ENCODE data around the gene EEF2K.
"Not testable (repeated sequence)": the region's sequence is repeated elsewhere in the genome, so short reads cannot be mapped to it uniquely, and the experiment has no call there.

The EEF2K gene

DNA sequence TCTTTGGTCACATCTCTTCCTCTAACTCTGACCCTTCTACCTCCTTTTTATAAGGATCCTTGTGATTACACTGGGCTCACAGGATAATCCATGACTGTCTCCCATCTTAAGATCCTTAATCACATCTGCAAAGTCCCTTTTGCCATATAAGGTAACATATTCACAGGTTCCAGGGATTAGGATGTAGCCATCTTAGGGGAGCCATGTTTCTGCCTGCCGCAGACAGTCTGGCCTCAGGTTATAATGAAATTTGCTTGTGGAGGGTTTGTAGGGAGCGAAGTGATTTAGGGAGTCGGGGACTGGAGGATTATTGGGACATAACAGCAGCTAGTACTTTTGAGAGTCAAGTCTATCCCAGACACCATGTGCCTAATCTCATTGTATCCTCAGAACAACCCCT, 7.7 kb downstream of the EEF2K start:
- no peak for DNase-seq

DNA sequence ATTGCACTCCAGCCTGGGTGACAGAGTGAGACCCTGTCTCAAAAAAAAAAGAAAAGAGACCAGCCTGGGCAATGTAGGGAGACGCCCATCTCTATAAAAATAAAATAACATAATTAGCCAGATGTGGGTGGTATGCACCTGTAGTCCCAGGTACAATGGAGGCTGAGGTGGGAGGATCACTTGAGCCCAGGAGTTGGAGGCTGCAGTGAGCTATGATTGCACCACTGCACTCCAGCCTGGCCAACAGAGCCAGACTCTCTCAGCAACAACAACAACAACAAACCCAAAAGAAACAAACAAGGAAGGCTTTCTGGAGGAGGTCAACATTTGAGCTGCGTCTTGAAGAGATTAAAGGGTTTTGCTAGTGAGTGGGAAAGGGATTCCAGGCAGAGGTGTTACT, 8.3 kb downstream of the EEF2K start:
- no peak for DNase-seq

DNA sequence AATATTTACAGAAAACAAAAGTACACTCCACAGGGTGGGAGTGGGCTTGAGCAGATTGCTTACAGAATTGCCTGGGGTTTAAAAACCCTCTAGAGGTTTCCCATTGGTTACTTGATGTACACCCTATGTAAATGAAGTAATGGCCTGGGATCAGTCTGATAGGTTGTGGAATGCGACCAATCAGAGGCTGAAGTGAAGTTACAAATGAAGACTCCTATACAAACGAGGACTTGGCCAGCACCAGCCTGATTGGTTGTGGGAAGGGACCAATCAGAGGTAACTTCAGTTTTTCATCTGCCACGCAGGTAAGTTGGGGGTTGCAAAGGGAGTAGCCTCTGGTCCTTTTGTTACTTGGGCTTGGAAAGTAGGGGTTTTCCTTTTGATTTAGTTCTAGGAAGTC, 8.8 kb downstream of the EEF2K start:
- peak; percentile 64 for DNase-seq

DNA sequence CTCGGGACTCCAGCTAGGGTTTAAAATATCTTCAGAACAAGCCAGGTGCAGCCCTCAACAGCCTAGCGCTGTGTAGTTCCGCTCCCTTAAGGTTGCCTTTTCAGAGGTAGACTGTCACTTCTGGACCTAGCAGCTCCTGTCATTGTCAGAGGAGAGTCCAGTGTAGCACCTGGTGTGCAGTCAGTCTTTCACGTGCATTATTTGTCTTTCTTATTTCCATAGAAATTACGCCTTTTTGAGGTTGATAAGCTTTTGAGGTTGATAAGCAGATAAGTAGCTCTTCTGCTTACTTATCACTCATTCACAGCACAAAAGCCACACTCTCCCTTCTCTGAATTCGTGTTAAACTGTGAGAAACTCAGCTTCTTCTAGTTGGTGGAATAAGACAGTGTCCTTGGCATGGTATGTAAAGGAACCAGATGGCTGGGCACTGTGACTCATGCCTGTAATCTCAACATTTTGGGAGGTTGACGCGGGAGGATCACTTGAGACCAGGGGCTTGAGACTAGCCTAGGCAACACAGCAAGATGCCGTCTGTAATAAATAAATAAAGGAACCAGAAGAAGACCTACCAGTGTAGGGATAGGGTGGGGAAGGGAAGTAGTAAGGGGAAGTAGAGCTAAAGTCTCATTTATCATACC, 10.2 kb downstream of the EEF2K start:
- DNase-seq, result peak; percentile 97

DNA sequence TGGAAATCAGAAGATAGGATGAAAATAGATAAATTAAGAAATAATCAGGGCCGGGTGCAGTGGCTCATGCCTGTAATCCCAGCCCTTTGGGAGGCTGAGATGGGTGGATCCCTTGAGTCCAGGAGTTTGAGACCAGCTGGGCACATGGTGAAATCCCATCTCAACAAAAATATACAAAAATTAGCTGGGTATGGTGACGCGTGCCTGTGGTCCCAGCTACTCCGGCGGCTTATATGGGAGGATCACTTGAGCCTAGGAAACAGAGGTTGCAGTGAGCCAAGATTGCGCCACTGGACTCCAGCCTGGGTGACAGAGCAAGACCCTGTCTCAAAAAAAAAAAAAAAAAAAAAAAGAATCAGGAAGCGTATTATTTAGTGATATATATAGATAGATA, 10.8 kb downstream of the EEF2K start:
- not testable (repeated sequence) for DNase-seq

DNA sequence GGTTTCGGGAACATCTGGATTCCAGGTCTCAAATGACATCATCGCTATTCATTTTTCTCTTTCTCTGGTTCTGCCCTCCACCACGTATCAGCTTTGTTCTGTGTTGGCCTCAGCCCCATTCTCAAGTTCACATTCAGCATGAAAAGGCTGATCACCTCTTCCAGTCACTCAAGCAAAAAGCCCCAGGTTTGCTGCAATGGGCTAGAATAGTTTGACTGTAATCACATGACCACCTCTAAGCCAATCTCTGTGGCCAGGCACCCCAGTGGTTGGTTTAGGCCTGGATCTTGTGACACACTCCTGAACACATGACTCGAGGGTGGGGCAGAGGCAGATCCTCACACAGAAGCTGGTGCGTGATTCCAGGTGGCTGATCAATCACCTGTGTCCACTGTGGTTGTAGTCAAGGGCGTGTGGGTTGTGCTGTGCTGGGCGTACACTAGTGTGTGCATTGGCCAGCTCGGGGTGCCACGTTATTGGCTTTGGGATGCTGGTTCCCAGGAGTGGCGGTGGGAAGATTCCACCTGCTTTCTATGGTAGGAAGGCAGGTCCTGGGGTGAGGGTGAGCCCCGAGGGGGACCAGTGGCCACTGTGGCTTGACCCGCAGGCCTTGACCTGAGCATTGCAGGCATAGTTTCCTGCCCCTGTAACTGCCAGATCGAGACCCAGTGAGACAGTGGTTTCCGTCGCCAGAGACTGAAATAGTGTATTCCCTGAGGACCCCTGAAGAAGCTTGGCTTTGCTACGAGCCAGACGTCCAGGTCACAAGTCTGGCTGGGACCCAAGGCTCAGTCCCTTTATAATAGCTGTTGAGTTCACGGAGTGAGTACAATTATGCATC, 12.0 kb downstream of the EEF2K start:
- peak; percentile 74 for DNase-seq

DNA sequence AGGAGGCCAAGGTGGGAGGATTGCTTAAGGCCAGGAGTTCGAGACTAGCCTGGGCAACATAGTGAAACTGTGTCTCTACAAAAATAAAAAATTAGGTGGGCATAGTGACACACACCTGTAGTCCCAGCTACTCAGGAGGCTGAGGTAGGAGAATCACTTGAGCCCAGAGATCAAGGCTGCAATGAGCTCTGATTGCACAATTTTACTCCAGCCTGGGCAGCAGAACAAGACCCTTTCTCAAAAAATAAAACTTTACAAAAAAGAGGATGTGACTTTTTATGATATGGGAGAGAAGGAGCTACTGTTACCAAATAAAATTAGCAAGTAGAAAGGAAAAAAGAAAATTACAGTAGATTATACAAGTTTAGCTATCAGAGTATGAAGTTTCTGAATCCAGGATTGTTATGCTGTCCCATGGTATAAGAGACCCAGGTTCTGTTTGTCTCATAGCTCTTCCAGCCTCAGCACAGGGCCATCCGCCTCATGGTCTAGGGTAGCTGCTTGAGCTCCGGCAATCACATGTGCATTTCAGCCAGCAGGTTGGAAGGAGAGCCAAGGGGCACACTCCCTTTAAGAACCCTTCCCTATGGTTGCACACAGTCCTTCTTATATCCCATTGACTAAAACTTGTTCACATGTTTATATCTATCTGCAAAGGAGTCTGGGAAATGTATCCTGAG, 13.5 kb downstream of the EEF2K start:
- no peak for DNase-seq

DNA sequence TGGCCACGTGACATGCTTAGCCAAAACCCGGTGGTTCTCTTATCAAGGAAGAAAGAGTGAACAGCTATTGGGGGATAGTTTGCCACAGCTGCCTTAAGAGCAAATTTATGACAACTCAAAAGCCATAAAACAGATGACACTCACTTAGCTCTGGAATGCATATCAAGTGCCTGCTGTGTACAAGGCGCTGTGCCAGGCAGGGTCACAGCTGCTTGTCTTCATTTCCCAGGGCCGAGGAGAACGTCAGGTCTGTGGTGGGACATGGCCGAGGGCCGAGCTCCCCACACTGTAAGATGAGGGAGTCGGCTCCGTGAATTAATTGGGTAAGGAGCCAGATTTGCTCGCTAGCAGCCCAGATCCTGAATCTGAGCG, 14.0 kb downstream of the EEF2K start:
- peak; percentile 49 for DNase-seq

DNA sequence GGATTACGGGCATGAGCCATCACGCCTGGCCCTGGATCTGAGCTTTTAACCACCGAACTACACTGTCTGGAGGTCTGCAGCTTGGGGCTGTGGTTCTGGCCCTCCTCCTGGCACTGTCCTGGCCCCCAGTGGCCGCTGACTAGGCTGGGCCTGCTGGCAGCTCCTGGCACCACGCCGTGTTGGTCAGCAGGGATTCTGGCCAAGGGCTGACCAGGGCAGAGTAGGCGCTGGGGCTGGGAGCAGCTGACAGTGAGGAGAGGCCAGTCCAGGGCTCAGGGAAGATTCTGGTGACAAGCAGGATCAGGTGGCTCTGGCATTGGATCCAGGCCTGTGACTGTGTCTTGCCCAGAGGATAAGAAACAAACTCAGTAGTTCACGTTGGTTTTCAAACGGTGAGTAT, 14.6 kb downstream of the EEF2K start:
- DNase-seq, result no peak

DNA sequence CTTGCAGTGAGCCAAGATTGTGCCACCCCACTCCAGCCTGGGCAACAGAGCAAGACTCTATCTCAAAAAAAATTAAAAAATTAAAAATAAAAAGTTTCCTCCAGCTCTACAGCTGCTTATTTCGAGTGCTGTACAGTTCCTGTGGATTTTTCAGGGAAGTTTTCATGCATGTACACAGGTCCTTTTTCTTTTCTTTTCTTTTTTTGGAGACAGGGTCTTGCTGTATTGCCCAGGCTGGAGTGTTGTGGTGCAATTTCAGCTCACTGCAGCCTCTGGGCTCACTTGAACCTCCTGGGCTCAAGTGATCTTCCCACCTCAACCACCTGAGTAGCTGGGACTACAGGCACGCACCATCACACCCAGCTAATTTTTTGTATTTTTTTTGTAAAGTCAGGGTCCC, 15.9 kb downstream of the EEF2K start:
- no peak for DNase-seq

DNA sequence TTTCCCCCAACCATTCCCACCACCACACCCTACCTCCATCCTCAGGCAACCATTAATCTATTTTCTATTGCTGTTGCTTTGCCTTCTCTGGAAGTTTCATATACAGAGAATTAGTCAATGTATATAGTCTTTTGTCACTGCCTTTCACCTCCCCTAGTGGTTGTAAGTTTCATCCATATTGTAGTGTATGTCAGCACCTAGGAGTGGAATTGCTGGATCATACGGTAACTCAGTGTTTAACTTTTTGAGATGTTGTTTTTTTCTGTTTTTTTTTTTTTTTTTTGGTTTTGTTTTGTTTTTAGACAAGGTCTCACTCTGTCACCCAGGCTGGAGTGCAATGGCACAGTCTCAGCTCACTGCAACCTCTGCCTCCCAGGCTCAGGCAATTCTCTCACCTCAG, 16.9 kb downstream of the EEF2K start:
- no peak for DNase-seq

DNA sequence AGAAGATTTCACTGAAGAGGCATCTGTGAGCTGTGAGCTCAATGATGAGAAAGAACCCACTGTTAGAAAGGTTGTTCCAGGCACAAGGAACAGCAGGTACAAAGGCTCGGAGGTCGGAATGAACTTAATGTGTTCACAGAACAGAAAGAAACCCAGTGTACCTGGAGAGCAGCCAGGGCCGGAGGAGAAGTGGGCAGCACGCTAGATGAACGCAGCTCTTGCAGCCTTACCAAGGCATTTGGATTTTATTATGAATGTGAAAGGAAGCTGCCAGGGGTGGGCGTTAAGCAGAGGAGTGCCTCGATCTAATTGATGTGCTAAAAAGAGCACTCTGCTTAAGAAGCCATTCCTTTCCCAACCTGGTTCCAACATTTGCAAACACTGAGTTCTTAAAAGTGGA, 19.0 kb downstream of the EEF2K start:
- no peak for DNase-seq

DNA sequence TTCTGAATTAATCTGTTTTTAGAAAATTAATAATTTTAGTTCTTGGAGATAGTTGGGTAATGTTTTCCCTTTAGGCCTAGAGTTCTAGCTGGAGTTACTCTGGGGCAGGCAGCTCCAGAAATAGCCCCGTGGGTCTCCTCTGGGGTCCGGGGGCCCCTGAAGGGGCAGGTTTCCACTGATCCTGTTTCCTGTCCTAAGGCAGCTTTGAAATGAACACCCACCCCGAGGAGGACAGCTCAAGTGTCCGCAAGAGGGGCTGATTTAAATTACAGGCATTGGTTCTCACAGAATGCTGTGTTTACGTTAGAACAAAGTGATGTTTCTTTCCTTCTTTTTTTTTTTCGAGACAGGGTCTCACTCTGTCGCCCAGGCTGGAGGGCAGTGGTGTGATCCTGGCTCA, 23.8 kb downstream of the EEF2K start:
- DNase-seq, result no peak

DNA sequence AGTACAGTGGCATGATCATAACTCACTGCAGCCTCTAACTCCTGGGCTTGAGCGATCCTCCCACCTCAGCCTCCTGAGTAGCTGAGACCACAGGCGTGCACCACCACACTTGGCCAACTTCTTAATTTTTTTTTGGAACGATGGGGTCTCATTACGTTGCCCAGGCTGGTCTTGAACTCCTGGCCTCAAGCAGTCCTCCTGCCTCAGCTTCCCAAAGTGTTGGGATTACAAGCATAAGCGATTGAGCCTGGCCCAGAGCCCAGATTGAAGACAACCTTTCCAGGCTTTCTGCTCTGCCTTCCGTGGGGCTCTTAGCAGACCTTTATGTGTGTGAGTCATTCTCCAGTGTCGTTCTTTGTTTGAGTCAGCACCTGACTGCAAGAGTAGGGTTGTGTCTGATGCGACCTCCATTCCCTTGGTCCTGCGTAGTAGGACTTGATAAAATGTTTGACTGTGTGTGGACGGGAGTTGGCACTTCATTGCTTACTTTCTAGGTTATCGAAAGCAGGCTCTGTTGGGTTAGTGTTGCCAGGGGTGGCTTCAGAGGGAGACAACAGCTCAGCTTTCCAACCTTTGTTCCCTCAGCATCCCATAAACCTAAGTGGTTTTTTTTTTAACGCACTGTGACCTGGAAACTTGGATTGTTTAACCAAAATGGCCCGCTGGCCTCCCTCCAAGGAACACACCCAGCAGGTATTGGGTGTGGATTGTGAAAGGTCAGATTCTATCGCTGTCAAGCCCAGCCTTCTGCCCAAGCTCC, 26.4 kb downstream of the EEF2K start:
- DNase-seq, result no peak

DNA sequence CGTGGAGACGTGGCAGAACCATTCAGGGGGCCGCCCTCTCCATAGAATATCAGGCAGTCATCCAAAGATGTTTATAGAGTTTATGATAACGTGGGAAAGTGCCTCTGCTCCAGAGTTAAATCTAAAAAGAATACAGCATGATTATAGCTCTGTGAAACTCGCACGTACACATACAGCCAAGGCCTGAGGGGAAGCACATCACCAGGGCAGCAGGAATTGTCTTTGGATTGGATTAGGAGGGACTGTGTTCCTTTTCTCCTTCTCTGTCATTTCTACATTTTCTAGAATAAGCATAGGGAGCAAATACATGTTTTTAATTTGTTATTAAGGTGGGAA, 26.9 kb downstream of the EEF2K start:
- DNase-seq, result no peak

DNA sequence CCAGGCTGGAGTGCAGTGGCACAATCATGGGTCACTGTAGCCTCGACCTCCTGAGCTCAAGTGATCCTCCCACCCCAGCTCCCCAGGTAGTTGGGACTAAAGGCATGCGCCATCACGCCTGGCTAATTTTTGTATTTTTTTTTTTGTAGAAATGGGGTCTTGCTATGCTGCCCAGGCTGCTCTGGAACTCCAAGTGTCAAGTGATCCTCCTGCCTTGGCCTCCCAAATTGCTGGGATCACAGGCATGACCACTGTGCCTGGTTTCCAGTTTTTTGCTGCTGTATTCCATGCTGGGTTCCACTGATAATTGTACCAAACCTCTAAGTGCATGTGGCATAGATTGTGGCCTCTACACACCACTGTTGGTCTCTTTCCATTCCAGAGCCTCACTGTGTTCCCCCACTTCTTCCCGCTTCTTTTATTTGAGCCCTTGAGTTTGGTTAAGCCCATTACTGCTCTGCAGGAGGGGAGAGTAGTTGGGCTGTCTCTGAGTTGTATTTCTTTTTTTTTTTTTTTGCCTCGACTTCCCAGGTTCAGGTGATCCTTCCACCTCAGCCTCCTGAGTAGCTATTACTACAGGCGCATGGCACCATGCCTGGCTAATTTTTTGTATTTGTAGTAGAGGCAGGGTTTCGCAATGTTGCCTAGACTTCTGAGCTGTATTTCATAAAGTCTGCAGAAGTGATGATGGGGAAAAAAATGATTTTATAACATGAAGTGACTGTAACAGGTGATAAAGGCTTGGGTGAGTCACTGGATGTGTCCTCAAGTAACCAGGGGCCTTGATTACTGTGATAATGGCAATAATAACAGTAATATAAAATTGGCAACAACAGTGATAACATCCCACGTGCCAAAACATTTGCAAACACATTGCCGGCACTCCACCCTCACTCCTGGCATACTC, 30.0 kb downstream of the EEF2K start:
- DNase-seq, result peak; percentile 25

DNA sequence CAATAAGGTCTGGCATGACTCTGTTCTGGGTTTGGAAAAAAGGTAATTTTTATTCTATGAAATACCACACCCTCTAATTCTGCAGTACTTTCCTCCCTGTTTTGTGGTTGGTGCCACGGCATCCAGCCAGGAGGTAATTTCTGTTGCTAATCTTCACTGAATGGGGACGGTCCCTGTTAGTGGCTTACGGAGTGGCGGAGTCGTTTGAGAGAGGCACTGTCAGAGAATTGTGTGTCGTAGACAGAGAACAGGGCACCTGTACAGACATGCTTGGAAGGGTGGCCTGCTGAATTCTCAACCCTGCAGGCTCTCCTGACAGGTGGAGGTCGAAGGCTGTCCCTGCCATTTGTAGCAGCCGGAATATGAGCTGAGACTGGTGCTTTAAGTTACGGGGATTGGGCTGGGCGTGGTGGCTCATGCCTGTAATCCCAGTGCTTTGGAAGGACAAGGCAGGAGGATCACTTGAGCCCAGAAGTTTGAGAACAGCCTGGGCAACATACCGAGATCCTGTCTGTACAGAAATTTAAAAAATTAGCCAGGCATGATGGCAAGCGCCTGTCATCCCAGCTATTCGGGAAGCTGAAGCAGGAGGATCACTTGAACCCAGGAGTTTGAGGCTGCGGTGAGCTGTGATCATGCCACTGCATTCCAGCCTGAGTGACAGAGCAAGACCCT, 33.2 kb downstream of the EEF2K start:
- no peak for DNase-seq

DNA sequence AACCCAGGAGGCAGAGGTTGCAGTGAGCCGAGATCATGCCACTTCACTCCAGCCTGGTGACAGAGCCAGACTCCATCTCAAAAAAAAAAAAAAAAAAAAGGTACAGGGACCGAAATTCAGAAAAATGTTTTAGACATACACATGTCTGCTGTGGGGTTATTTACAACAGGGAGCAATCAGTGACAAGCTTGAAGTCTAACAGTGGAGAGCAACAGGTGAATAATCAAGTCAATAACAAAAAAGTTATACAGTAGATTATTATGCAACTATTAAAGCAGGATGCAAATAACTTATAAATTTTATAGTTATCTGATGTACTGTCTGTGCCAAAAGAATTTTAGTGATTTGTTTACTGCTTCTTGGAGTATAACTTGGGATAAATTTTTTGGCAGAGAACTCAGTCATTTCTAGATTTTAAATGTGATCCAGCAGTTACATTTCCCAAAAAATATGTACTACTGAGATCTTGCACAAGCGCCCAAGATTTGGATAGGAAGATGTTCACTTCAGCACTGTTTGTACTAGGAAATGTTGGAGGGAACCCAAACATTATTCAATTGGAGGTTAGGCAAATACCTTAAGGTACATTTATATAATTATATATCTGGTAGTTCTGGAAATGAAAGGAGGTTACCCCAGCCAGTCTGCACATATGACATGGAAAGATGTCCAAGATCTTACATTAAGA, 34.1 kb downstream of the EEF2K start:
- DNase-seq, result no peak

DNA sequence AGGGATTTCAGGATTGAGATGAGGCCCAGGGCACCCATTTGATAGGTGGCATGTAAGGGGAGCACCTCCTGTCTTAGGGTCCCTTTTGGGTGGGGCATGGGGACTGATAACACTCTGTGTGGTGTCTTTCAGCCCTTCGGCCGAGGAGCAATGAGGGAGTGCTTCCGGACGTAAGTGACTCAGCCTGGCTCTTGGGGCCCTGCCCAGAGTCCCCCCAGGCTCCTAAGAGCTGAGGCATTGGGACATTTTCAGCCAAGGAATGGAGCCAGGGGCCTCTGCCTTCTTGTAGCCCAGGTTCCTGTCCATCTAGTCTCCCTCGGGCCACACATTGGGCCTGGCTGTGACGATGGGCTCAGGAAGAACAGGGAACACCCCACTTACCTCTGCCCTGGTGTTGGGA, 44.4 kb downstream of the EEF2K start:
- DNase-seq, result no peak

DNA sequence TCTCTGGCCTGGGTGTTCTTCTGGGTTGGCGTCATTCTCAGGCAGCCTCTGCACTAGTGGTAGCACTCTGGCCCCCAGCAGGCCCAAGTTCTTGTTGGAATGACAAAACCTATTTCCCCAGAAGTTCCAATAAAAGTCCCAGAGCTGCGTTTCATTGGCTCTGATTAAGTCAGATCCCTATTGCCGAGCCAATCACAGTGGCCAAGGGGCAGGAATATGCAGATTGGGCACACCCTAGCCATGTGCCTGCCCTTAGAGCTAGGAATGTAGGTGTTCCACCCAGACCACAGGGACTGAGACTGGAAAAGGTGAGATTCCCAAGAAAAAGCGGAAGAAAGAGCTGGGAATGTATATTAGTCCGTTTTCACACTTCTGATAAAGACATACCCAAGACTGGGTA, 46.2 kb downstream of the EEF2K start:
- DNase-seq, result no peak

DNA sequence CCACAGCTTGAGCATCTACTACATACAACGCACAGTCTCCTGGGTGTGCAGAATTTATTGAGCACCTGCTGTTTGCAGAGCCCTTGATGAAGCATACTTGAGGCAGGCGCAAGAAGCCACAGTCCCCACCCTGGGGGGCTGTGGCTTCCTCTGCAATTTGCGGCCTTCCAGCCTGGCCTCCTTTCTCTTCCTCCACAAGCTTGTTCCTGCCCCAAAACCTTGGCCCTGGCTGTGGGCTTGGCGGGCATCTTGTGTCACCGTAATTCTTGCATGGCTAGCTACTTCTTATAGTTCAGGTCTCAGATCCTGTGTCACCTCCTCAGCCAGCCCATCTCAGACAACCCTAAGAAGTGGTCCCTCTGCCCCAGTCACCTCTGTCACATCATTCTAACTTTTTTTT, 47.2 kb downstream of the EEF2K start:
- DNase-seq, result no peak

Measured in hematopoietic multipotent progenitor cell treated with erythropoietin and hydrocortisone succinate and interleukin-3 and kit ligand, for 4 days (in vitro differentiated cells).